ENCODE data around the gene PRICKLE3. TPM values are rescaled to one million over a fixed set of nuclear protein-coding genes. Genes with fewer than 3 reads are reported as not detected.
"Not testable (repeated sequence)": the region's sequence is repeated elsewhere in the genome, so short reads cannot be mapped to it uniquely, and the experiment has no call there.

The PRICKLE3 gene
- total RNA-seq, 4 donors from 2014 or later = 6.2 to 15.9 (median 9.6) TPM

DNA sequence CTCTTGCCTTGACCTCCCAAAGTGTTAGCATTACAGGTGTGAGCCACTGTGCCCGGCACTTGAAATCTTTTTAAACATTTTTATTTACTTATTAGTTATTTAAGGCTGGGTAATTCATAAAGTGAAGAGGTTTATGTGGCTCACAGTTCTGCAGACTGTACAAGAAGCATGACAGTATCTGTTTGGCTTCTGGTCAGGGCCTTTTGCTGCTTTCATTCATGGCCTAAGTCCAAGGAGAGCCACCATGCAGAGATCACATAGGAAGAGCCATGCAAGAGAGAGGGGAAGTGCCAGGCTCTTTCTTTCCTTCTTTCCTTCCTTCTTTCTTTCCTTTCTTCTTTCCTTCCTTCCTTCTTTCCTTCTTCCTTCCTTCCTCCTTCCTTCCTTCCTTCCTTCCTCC, 52.4 kb downstream of the PRICKLE3 start:
- no peaks in the 10 kb centered on the region for H3K9me3 ChIP-seq
- H3K27ac ChIP-seq = no peak overlapping the region
- no peak for TF ChIP-seq CTCF (IDR thresholded peaks at IDR 0.05)
- no peak for TF ChIP-seq POLR2A (IDR thresholded peaks at IDR 0.05)
- TF ChIP-seq EP300 (IDR thresholded peaks at IDR 0.05) = no peak
- TF ChIP-seq POLR2AphosphoS5 (IDR thresholded peaks at IDR 0.05) = no peak
- WGBS, 2 donors (ENCODE audit: low coverage in 1 of 2) = 80 to 92% methylated on average over 1 of the region's 1 CpG
- H3K27me3 ChIP-seq = no peaks in the 10 kb centered on the region
- H3K4me1 ChIP-seq = no peaks in the 10 kb centered on the region
- H3K36me3 ChIP-seq = no peaks in the 10 kb centered on the region
- H3K4me3 ChIP-seq = no peak overlapping the region
- ATAC-seq = no peak

- H3K27ac ChIP-seq, H3K9me3 ChIP-seq, H3K4me3 ChIP-seq, H3K4me1 ChIP-seq, H3K36me3 ChIP-seq, H3K27me3 ChIP-seq, ATAC-seq: not testable (repeated sequence)
- WGBS, 2 donors (ENCODE audit: low coverage in 1 of 2) = 93 to 97% methylated on average over 2 to 6 of the region's 7 CpGs
These were observed 53.9 kb downstream of the PRICKLE3 start for GRCh38 chrX:49132275-49132674.

DNA sequence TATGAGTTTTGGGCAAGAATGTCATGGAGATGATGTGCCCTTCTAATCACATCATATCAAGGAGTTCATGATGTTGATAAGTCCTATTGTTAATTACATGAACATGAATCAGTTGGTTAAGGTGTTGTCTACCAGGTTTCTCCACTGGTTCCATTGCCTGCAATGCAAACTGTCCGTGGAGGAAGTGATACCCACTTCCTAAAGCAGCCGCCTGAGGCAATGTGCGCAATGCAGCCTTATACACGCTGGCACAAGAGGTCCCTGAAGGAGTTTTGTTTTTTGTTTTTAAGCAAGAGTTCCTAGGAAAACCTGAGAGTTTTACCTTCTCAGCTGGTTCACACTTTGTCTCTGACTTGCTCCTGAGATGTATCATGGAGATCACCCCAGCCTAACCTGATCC, 56.7 kb downstream of the PRICKLE3 start:
- Histone ChIP-seq H3K4me1 (no peaks in the 10 kb centered on the region), H3K27me3 (no peaks in the 10 kb centered on the region), H3K36me3 (no peaks in the 10 kb centered on the region), H3K9me3 (no peaks in the 10 kb centered on the region), H3K4me3 (no peak overlapping the region), H3K27ac (no peak overlapping the region)
- 40 to 80% methylated on average over 1 to 3 of the region's 4 CpGs for WGBS, 2 donors (ENCODE audit: low coverage in 1 of 2)
- TF ChIP-seq POLR2A (IDR thresholded peaks at IDR 0.05) (no peak), CTCF (IDR thresholded peaks at IDR 0.05) (no peak), POLR2AphosphoS5 (IDR thresholded peaks at IDR 0.05) (no peak), EP300 (IDR thresholded peaks at IDR 0.05) (no peak)
- no peak for ATAC-seq

- not testable (repeated sequence) for H3K9me3 ChIP-seq, H3K27me3 ChIP-seq, H3K4me3 ChIP-seq, H3K4me1 ChIP-seq, H3K27ac ChIP-seq, H3K36me3 ChIP-seq, ATAC-seq
- WGBS, 2 donors (ENCODE audit: low coverage in 1 of 2) = 88% methylated on average over 7 of the region's 13 CpGs; no CpG with 5 or more reads in 1 of the 2 donors
These were observed 58.4 kb downstream of the PRICKLE3 start for GRCh38 chrX:49127742-49128258.

Small RNA genes within 50 kb of the gene (small RNA-seq; reads per million reads assigned to genes)
- 0 reads per million in 4 donors for gene RN7SL262P

Other genes with a start within 250 kb of the PRICKLE3 start
- 10 to 100 TPM; 36.8 to 54.3 (median 47.7) TPM for gene OTUD5, start 228.8 kb downstream of the PRICKLE3 start, total RNA-seq
- 1 to 10 TPM in 3 of 4 donors, under 1 TPM in 1; 0.78 to 2.7 (median 1.7) TPM for gene KCND1, start 214.5 kb downstream of the PRICKLE3 start, total RNA-seq
- 10 to 100 TPM; 28.1 to 62.6 (median 33.9) TPM for gene GRIPAP1, start 184.1 kb downstream of the PRICKLE3 start, total RNA-seq
- 100 to 1,000 TPM in 3 of 4 donors, 10 to 100 TPM in 1; 85.8 to 165 (median 107) TPM for gene TFE3, start 143.0 kb downstream of the PRICKLE3 start, total RNA-seq
- gene CCDC120, start 127.4 kb downstream of the PRICKLE3 start, total RNA-seq = 1 to 10 TPM; 1.1 to 4.7 (median 2.5) TPM
- gene PRAF2, start 112.4 kb downstream of the PRICKLE3 start, total RNA-seq = 10 to 100 TPM in 3 of 4 donors, 1 to 10 TPM in 1; 9.6 to 20.9 (median 17.2) TPM
- 100 to 1,000 TPM in 1 of 4 donors, 10 to 100 TPM in 3; 60.8 to 101 (median 80.9) TPM for gene WDR45, start 106.5 kb downstream of the PRICKLE3 start, total RNA-seq
- gene GPKOW, start 62.6 kb downstream of the PRICKLE3 start, total RNA-seq = 10 to 100 TPM; 28.2 to 34.1 (median 31.5) TPM
- gene MAGIX, start 23.6 kb downstream of the PRICKLE3 start, total RNA-seq = 1 to 10 TPM in 3 of 4 donors, under 1 TPM in 1; 0.69 to 4.6 (median 3.1) TPM
- 10 to 100 TPM; 57.9 to 78.7 (median 67.9) TPM for gene PLP2, start 14.5 kb downstream of the PRICKLE3 start, total RNA-seq
- gene SYP, start 13.8 kb upstream of the PRICKLE3 start, total RNA-seq = 10 to 100 TPM in 1 of 4 donors, 1 to 10 TPM in 3; 2.9 to 10.5 (median 5.4) TPM
- gene CACNA1F, start 47.0 kb upstream of the PRICKLE3 start, total RNA-seq = 1 to 10 TPM in 1 of 4 donors, not detected in 3; 1.7 TPM
- 10 to 100 TPM; 10.7 to 17.9 (median 14.1) TPM for gene CCDC22, start 49.1 kb upstream of the PRICKLE3 start, total RNA-seq
- gene FOXP3, start 78.3 kb upstream of the PRICKLE3 start, total RNA-seq = under 1 TPM in 1 of 4 donors, not detected in 3; 0.22 TPM
- 10 to 100 TPM; 12.0 to 27.5 (median 17.0) TPM for gene PPP1R3F, start 83.4 kb upstream of the PRICKLE3 start, total RNA-seq
- gene GAGE10, start 117.3 kb upstream of the PRICKLE3 start, total RNA-seq = not detected
- not detected for gene GAGE12J, start 135.7 kb upstream of the PRICKLE3 start, total RNA-seq
- not detected for gene GAGE13, start 145.2 kb upstream of the PRICKLE3 start, total RNA-seq

All from gastroesophageal sphincter (tissue), 4 donors.